ENCODE data around the gene SNAI1. TPM values are rescaled to one million over a fixed set of nuclear protein-coding genes. Genes with fewer than 3 reads are reported as not detected.

SNAI1 gene
- total and polyA plus RNA-seq, 2 of the 4 experiments (the other 2 are of a cell fraction) = 0.54 to 13.7 TPM

- in situ Hi-C loops (cut with MboI; ENCODE audit: low sequenced_read_pairs) (no loop called here), dilution Hi-C loops (cut with HindIII; ENCODE audit: low sequenced_read_pairs, unreplicated experiment) (no loop called here), intact Hi-C loops (cut with micrococcal nuclease) (no loop called here)
- Histone ChIP-seq H4K5ac (ENCODE audit: low read depth, low read length) (no peak overlapping the region), H3K9me1 (ENCODE audit: insufficient read depth, low read length) (peaks cover 9% of the 10 kb centered on the region), H2BK20ac (ENCODE audit: low read depth, low read length) (no peak overlapping the region), H4K91ac (ENCODE audit: insufficient read depth, low read depth, low read length) (no peak overlapping the region), H3K9me3 (ENCODE audit: control insufficient read depth, insufficient read depth, low read length) (no peaks in the 10 kb centered on the region), H3K4me1 (ENCODE audit: control insufficient read depth, insufficient read depth, low read length) (no peaks in the 10 kb centered on the region), H3K4me2 (ENCODE audit: low read depth, low read length) (no peak overlapping the region), H3K56ac (ENCODE audit: extremely low read depth, insufficient read depth, low read length) (no peak overlapping the region), H3K18ac (ENCODE audit: low read depth, low read length) (no peak overlapping the region), H4K8ac (ENCODE audit: low read depth in 2 of 2, low read length in 2 of 2) (no peak overlapping the region), H2AFZ (replicated peaks; ENCODE audit: low read length, poor library complexity) (no peak overlapping the region), H2AK9ac (replicated peaks; ENCODE audit: low read depth, low read length, poor library complexity) (no peak overlapping the region), H3K27me3 (ENCODE audit: control insufficient read depth, insufficient read depth, low read length) (no peaks in the 10 kb centered on the region), H3K4me3 (ENCODE audit: insufficient read depth, low read depth, low read length) (no peak overlapping the region), H3K9ac (ENCODE audit: low read depth, low read length) (no peak overlapping the region), H2AK5ac (ENCODE audit: low read depth, low read length) (no peak overlapping the region), H2BK5ac (ENCODE audit: low read depth, low read length, poor library complexity, severe bottlenecking) (no peak overlapping the region), H3K27ac (ENCODE audit: insufficient read depth, low read length) (no peak overlapping the region), H3K14ac (replicated peaks; ENCODE audit: low read depth, low read length) (no peak overlapping the region), H3K23ac (ENCODE audit: low read depth, low read length) (no peak overlapping the region), H3K4ac (ENCODE audit: low read depth, low read length) (no peak overlapping the region), H2BK120ac (ENCODE audit: low read depth, low read length) (no peak overlapping the region), H4K20me1 (ENCODE audit: insufficient read depth, low read length) (no peaks in the 10 kb centered on the region), H3K79me1 (ENCODE audit: low read depth in 1 of 2, low read length in 2 of 2) (peaks cover 6 to 28% of the 10 kb centered on the region in 2 experiments; a peak in 3 of 4 replicates), H2BK15ac (ENCODE audit: low read depth, low read length) (no peak overlapping the region), H3K36me3 (ENCODE audit: control insufficient read depth, insufficient read depth, low read length) (peaks cover 22% of the 10 kb centered on the region)
- CTCF ChIA-PET = no interaction called here
- BruUV-seq (replicated peaks) = no TSS peak
- ATAC-seq (ENCODE audit: low read depth) (no peak), DNase-seq (peak; percentile 53)
- TF ChIP-seq CTCF (conservative IDR thresholded peaks at IDR 0.05; ENCODE audit: low read depth, low read length) (no peak), ELK1 (IDR thresholded peaks at IDR 0.05; ENCODE audit: borderline replicate concordance, low read depth, low read length) (no peak), MXI1 (IDR thresholded peaks at IDR 0.05; ENCODE audit: borderline replicate concordance, low read depth, low read length) (no peak), RCOR1 (IDR thresholded peaks at IDR 0.05; ENCODE audit: insufficient replicate concordance, low read length) (no peak), CEBPB (IDR thresholded peaks at IDR 0.05; ENCODE audit: low read depth, low read length) (no peak)
- POLR2A ChIA-PET (ENCODE audit: unreplicated experiment) = no interaction called here
- WGBS, 2 experiments (ENCODE audit: extremely low coverage in 2 of 2, insufficient read length in 1 of 2) = 100% methylated on average over 3 of the region's 4 CpGs; no CpG with 5 or more reads in 1 of the 2 experiments
Measured at GRCh38 chr20:49961413-49961812, 21.4 kb upstream of the SNAI1 start.

All from IMR-90 (cell line).